Sigmoid colon (tissue), 4 donors: ENCODE measurements around the gene SLC16A5.

Source experiments
- EP300 ChIP-seq, 4 donors: sonication (generic); formaldehyde crosslinking; IDR thresholded peaks; one replicate each; pipeline ENCODE4 v1.6.1; 2017; ENCODE audit warnings: antibody characterized with exemption in 4 of 4
- POLR2A ChIP-seq, 2 donors: fragments of 450-650 bp; IDR thresholded peaks; one replicate each; pipeline ENCODE4 v1.6.1; 2016; ENCODE audit warnings: antibody characterized with exemption in 2 of 2, mild to moderate bottlenecking in 2 of 2, moderate library complexity in 2 of 2
- POLR2AphosphoS5 ChIP-seq, 4 donors: sonication (generic); formaldehyde crosslinking; IDR thresholded peaks; one replicate each; pipeline ENCODE4 v1.6.1; 2017; ENCODE audit warnings: antibody characterized with exemption in 4 of 4
- TF ChIP-seq, protein P1 (sequence below), 4 experiments: fragments of 450-650 bp in 3 of 4; fragments of 200-600 bp in 1 of 4; IDR thresholded peaks; one replicate each; pipeline ENCODE4 v1.5.1; 2016 to 2019; ENCODE audit warnings: antibody characterized with exemption in 4 of 4, mild to moderate bottlenecking in 3 of 4, moderate library complexity in 2 of 4

GRCh38 chr17:75152922-75153779 lies 65.4 kb downstream of the SLC16A5 start:
- TF ChIP-seq, protein P1, sequence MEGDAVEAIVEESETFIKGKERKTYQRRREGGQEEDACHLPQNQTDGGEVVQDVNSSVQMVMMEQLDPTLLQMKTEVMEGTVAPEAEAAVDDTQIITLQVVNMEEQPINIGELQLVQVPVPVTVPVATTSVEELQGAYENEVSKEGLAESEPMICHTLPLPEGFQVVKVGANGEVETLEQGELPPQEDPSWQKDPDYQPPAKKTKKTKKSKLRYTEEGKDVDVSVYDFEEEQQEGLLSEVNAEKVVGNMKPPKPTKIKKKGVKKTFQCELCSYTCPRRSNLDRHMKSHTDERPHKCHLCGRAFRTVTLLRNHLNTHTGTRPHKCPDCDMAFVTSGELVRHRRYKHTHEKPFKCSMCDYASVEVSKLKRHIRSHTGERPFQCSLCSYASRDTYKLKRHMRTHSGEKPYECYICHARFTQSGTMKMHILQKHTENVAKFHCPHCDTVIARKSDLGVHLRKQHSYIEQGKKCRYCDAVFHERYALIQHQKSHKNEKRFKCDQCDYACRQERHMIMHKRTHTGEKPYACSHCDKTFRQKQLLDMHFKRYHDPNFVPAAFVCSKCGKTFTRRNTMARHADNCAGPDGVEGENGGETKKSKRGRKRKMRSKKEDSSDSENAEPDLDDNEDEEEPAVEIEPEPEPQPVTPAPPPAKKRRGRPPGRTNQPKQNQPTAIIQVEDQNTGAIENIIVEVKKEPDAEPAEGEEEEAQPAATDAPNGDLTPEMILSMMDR (IDR thresholded peaks at IDR 0.05) = no peak
- TF ChIP-seq POLR2A (IDR thresholded peaks at IDR 0.05) = no peak
- TF ChIP-seq POLR2AphosphoS5 (IDR thresholded peaks at IDR 0.05) = no peak
- no peak for TF ChIP-seq EP300 (IDR thresholded peaks at IDR 0.05)
